HG03565 (cell line): ENCODE measurements around the gene IRF9.
A peak's percentile ranks its signal among the peaks of the same experiment; 100 is the strongest.

Source experiments
- ATAC-seq: cut with Tn5 transposase; IDR thresholded peaks from one replicate; pipeline ENCODE4 v1.9.1; 2021; ENCODE audit warnings: mild to moderate bottlenecking, moderate library complexity; ENCODE audit not compliant: unreplicated experiment

The IRF9 gene

GRCh38 chr14:24213866-24214662 is 53.0 kb downstream of the IRF9 start:
- no peak for ATAC-seq

- peak; percentile 53 for ATAC-seq
Observed at GRCh38 chr14:24215495-24216344, 54.7 kb downstream of the IRF9 start, which contains the start of gene MDP1. MDP1 (minus strand) TSS chr14:24216066; CDS start chr14:24215955, 111 bp downstream.
